Astrocyte of the cerebellum (primary cell): ENCODE results near the gene C1orf50.

Source experiments
- DNase-seq: peaks from one replicate; pipeline ENCODE4 v3.0.0-alpha.2; 2011; ENCODE audit warnings: low read depth
- H3K4me3 ChIP-seq: 2 replicates; pipeline ENCODE4 v1.5.1; 2011; ENCODE audit warnings: mild to moderate bottlenecking, low read depth, low read length, moderate library complexity
- CTCF ChIP-seq: IDR thresholded peaks from 2 replicates; pipeline ENCODE4 v1.5.1; 2012; ENCODE audit warnings: low read length, low read depth, moderate library complexity, mild to moderate bottlenecking; ENCODE audit errors: missing control alignments
- in situ Hi-C: cut with HindIII; loops from 2 replicates; pipeline ENCODE4 v1.10.0; 2017; ENCODE audit warnings: low sequenced_read_pairs

C1orf50 gene

GRCh38 chr1:42816585-42817439 lies 49.8 kb downstream of the C1orf50 start, which contains the start of the genes ERMAP and SVBP:
TSS of gene ERMAP (plus strand) at chr1:42817122. CDS start at chr1:42830449, 13,327 bp downstream.
TSS of gene SVBP (minus strand) at chr1:42817397. CDS start at chr1:42816544, 853 bp downstream.
- DNase-seq = peak; percentile 45
- H3K4me3 ChIP-seq = peak within 1 kb of the TSS; percentile 71
- no peak for TF ChIP-seq CTCF
- in situ Hi-C loops = no loop called here

GRCh38 chr1:42817440-42817767 lies 50.4 kb downstream of the C1orf50 start:
- DNase-seq = no peak
- no peak for TF ChIP-seq CTCF
- in situ Hi-C loops = no loop called here
- peak overlapping the region; percentile 71 for H3K4me3 ChIP-seq

DNA sequence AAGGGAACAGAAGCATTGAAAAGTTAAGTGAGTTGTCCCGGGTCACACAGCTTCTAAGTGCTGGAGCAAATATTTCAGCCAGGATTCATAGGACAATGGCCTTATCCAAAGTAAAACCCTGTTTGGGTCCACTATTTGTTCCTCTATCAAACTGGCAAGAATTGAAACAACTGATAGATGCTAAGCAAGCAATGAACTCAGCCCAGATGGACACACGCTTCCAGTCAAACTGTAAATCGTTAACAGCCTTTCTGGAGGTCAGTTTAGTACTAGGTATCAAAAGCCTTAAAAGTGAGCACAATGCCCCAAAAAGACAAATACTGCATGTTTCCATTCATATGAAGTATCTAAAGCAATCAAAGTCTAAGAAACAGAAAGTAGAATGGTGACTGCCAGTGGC lies 50.9 kb downstream of the C1orf50 start:
- DNase-seq = no peak
- in situ Hi-C loops = no loop called here
- no peak for TF ChIP-seq CTCF
- H3K4me3 ChIP-seq = no peak overlapping the region

- in situ Hi-C loops = no loop called here
- DNase-seq = no peak
- no peak overlapping the region for H3K4me3 ChIP-seq
- TF ChIP-seq CTCF = no peak
Observed at GRCh38 chr1:42820813-42821212, 53.8 kb downstream of the C1orf50 start.

GRCh38 chr1:42821690-42822089 lies 54.6 kb downstream of the C1orf50 start:
- no peak for DNase-seq
- no peak for TF ChIP-seq CTCF
- no peak overlapping the region for H3K4me3 ChIP-seq
- in situ Hi-C loops = no loop called here

DNA sequence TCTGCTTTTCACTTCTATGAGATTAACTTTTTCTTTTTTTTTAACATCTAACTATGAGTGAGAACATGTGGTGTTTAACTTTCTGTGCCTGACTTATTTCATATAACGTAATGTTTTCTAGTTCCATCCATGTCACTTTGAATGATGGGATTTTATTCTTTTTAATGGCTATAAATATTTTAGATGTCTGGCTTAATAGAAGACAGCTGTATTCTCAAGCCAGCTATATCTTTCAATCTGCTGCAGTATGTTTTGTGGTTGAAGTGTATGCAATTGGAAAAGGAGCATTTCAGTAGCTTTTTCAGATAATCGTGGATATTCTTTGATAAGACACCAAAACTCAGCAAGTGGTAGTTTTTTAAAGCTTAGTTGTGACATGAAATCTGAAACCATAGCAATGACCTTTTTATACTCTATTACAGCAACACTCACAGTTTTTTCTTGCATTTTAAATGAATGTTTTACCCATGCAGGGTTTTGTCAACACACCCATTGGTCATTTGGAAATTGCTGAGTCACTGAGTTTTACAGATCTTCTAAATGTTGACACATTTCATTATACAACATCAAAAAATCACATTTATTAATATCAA lies 55.8 kb downstream of the C1orf50 start:
- no peak for DNase-seq
- TF ChIP-seq CTCF = no peak
- in situ Hi-C loops = no loop called here
- H3K4me3 ChIP-seq = no peak overlapping the region
